Left lung (tissue), 10 donors: Measurements from ENCODE around the gene SLC16A12. TPM values are rescaled to one million over a fixed set of nuclear protein-coding genes. Genes with fewer than 3 reads are reported as not detected.

ENCODE experiments used
- ATAC-seq: fragments of 200-7000 bp; cut with Tn5 transposase; one replicate; pipeline ENCODE4 v1.9.1; 2020; ENCODE audit warnings: moderate library complexity
- DNase-seq, 4 donors: peaks; one replicate each; pipeline ENCODE4 v3.0.0-alpha.2; 2013 to 2020
- H3K27ac ChIP-seq, 2 donors: fragments of 200-600 bp; sonication (generic) in 1 of 2; one replicate each; pipeline versions ENCODE4 v1.5.0 to v1.8.0; 2020 to 2021
- H3K27me3 ChIP-seq, 2 donors: fragments of 200-600 bp; sonication (generic) in 1 of 2; one replicate each; pipeline versions ENCODE4 v1.5.0 to v1.8.0; 2020 to 2021
- H3K36me3 ChIP-seq, 2 donors: fragments of 200-600 bp; sonication (generic) in 1 of 2; one replicate each; pipeline versions ENCODE4 v1.5.0 to v1.8.0; 2020 to 2021
- H3K4me1 ChIP-seq, 2 donors: fragments of 200-600 bp; one replicate each; pipeline ENCODE4 v1.8.0; 2021
- H3K4me3 ChIP-seq, 2 donors: fragments of 200-600 bp; sonication (generic) in 1 of 2; one replicate each; pipeline versions ENCODE4 v1.5.0 to v1.8.0; 2020 to 2021; ENCODE audit warnings: mild to moderate bottlenecking in 1 of 2
- H3K9me3 ChIP-seq, 2 donors: fragments of 200-600 bp; sonication (generic) in 1 of 2; one replicate each; pipeline versions ENCODE4 v1.5.0 to v1.8.0; 2020 to 2021
- intact Hi-C, 2 donors: fragments of 100-400 bp; cut with DNase I; formaldehyde crosslinking; loops; one replicate each; pipeline versions ENCODE4 v1.11.2 to v1.14.2; 2022
- polyA plus RNA-seq, 6 donors: library from polyadenylated mRNA; unstranded; fragments of 120-200 nt; gene quantifications; one replicate each; pipeline ENCODE4 v1.2.1, GENCODE V29; 2013; ENCODE audit not compliant: insufficient read length in 6 of 6
- total RNA-seq, 2 donors: library from RNA; stranded (reverse); fragmentation: NEBNext Ultra II Directional; extraction: Animal tissue kit (Norgen Biotek cat#: 25700); gene quantifications; one replicate each; pipeline ENCODE4 v1.2.1, GENCODE V29; 2021
- TF ChIP-seq, protein P1 (sequence below), 2 donors: fragments of 200-600 bp; sonication (generic) in 1 of 2; IDR thresholded peaks; one replicate each; pipeline versions ENCODE4 v1.5.0 to v1.8.0; 2021; ENCODE audit warnings: antibody characterized with exemption in 2 of 2
- donor health status: DM: no; HTN: yes; CAD: no.
- donor health status: DM: no; HTN: no; CAD: no.

Gene SLC16A12
- total and polyA plus RNA-seq, 8 donors: 0.90 to 6.3 (median 1.3) TPM

DNA sequence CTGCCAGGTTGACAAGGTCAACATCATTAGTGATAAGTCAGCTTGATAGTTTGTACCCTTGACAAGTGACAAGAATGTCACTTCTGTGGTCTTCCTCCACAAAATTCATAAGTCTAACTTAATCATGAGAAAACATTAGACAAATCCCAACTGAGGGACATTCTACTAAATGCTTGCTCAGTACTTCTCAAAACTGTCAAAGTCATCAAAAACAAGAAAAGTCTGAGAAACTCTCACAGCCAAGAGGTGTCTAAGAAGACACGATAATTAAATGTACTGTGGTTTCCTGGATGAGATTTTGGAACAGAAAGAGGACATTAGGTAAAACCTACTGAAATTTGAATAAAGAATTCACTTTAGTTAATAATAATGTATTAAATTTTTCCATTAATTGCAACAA is 29.8 kb upstream of the SLC16A12 start:
- TF ChIP-seq, protein P1, sequence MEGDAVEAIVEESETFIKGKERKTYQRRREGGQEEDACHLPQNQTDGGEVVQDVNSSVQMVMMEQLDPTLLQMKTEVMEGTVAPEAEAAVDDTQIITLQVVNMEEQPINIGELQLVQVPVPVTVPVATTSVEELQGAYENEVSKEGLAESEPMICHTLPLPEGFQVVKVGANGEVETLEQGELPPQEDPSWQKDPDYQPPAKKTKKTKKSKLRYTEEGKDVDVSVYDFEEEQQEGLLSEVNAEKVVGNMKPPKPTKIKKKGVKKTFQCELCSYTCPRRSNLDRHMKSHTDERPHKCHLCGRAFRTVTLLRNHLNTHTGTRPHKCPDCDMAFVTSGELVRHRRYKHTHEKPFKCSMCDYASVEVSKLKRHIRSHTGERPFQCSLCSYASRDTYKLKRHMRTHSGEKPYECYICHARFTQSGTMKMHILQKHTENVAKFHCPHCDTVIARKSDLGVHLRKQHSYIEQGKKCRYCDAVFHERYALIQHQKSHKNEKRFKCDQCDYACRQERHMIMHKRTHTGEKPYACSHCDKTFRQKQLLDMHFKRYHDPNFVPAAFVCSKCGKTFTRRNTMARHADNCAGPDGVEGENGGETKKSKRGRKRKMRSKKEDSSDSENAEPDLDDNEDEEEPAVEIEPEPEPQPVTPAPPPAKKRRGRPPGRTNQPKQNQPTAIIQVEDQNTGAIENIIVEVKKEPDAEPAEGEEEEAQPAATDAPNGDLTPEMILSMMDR (IDR thresholded peaks at IDR 0.05): no peak
- DNase-seq (no peak), ATAC-seq (no peak)
- no peak overlapping the region for H3K27ac ChIP-seq
- H3K27me3 ChIP-seq: no peaks in the 10 kb centered on the region
- H3K4me1 ChIP-seq: no peaks in the 10 kb centered on the region
- H3K9me3 ChIP-seq: no peaks in the 10 kb centered on the region
- no peaks in the 10 kb centered on the region for H3K36me3 ChIP-seq
- intact Hi-C loops: loop anchor here in 1 of 2 donors (10.0 kb wide), 1 partner anchor 310 kb away; the partner anchor contains the start of gene LIPA
- H3K4me3 ChIP-seq: no peak overlapping the region

DNA sequence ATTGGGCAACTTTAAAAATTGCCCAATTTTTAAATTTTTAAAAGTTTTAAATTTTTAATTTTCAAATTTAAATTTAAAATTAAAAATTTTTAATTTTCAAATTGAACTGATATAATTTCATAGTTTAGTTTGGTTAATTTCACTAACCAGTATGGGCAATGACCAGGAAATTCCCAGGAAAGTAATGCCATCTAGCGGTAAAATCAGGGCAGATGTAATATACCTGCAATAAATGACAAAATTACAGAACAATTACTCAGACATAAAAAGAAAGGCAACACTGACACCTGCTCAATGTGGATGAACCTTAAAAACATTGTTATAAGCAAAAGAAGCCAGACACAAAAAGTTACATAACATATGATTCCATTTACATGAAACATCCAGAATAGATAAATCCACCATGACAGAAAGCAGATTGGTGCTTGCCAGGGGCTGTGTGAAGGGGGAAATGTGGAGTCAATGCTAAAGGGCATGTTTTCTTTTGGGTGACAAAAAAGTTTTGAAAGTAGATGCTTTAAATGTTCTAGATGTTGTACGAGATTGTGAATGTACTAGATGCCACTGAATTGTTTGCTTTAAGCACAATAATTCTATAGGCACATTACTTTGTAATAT is 28.6 kb upstream of the SLC16A12 start:
- H3K9me3 ChIP-seq: no peaks in the 10 kb centered on the region
- TF ChIP-seq, protein P1 (IDR thresholded peaks at IDR 0.05): peak; percentile 56 to 69
- no peaks in the 10 kb centered on the region for H3K36me3 ChIP-seq
- intact Hi-C loops: loop anchor here in 1 of 2 donors (5.0 to 10.0 kb wide), 2 partner anchors 137 to 309 kb away; partner anchors contain the start of gene LIPA
- H3K27ac ChIP-seq: no peak overlapping the region
- H3K27me3 ChIP-seq: no peaks in the 10 kb centered on the region
- H3K4me1 ChIP-seq: no peaks in the 10 kb centered on the region
- peak in 2 of 4 donors; percentile 42 to 48 for DNase-seq
- H3K4me3 ChIP-seq: no peak overlapping the region
- ATAC-seq: peak; percentile 73

- H3K4me1 ChIP-seq: no peaks in the 10 kb centered on the region
- DNase-seq (no peak), ATAC-seq (no peak)
- no peak overlapping the region for H3K4me3 ChIP-seq
- no peaks in the 10 kb centered on the region for H3K36me3 ChIP-seq
- H3K27ac ChIP-seq: no peak overlapping the region
- no peaks in the 10 kb centered on the region for H3K27me3 ChIP-seq
- no peaks in the 10 kb centered on the region for H3K9me3 ChIP-seq
- intact Hi-C loops: loop anchor here in 1 of 2 donors (5.0 to 10.0 kb wide), 2 partner anchors 136 to 309 kb away; partner anchors contain the start of gene LIPA
- TF ChIP-seq, protein P1 (IDR thresholded peaks at IDR 0.05): no peak
Observed at GRCh38 chr10:89563311-89563710, 27.9 kb upstream of the SLC16A12 start.

DNA sequence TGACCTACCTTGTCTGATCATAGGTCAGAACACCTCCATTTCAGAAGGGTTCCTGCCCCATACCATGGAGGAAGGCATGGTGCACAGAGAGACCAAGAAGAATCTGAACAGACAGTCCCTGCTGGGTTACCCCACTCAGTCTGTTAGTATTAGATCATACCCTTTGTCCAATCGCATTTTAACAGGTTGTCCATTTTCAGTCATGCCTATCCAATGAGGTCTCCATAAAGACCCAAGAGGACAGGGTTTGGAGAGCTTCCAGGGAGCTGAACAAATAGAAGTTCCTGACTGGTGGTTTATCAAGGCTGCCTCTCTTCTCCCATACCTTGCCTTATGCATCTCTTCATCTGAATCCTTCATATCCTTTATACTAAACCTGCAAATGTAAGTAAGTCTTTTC is 21.2 kb upstream of the SLC16A12 start:
- Histone ChIP-seq H3K27me3 (no peaks in the 10 kb centered on the region), H3K4me3 (no peak overlapping the region), H3K27ac (no peak overlapping the region), H3K9me3 (no peaks in the 10 kb centered on the region), H3K36me3 (no peaks in the 10 kb centered on the region), H3K4me1 (no peaks in the 10 kb centered on the region)
- DNase-seq: no peak
- no peak for ATAC-seq
- TF ChIP-seq, protein P1 (IDR thresholded peaks at IDR 0.05): no peak
- intact Hi-C loops: no loop called here

GRCh38 chr10:89555688-89556445 is 20.5 kb upstream of the SLC16A12 start:
- Histone ChIP-seq H3K36me3 (no peaks in the 10 kb centered on the region), H3K27ac (no peak overlapping the region), H3K9me3 (no peaks in the 10 kb centered on the region), H3K4me1 (no peaks in the 10 kb centered on the region), H3K4me3 (no peak overlapping the region), H3K27me3 (no peaks in the 10 kb centered on the region)
- ATAC-seq (peak; percentile 23), DNase-seq (no peak)
- intact Hi-C loops: no loop called here
- TF ChIP-seq, protein P1 (IDR thresholded peaks at IDR 0.05): no peak
